Peyer's patch (tissue), 4 donors: ENCODE measurements around the gene PRXL2B. TPM values are rescaled to one million over a fixed set of nuclear protein-coding genes. Genes with fewer than 3 reads are reported as not detected.

ENCODE experiments used
- DNase-seq, 3 donors: peaks; one replicate each; pipeline ENCODE4 v3.0.0-alpha.2; 2017 to 2019
- H3K27ac ChIP-seq, 4 donors: fragments of 200-600 bp; sonication (generic); one replicate each; pipeline ENCODE4 v1.5.1; 2016 to 2019
- H3K27me3 ChIP-seq, 2 donors: fragments of 200-600 bp; sonication (generic); one replicate each; pipeline ENCODE4 v1.5.1; 2019
- H3K36me3 ChIP-seq, 3 donors: fragments of 200-600 bp; sonication (generic); one replicate each; pipeline ENCODE4 v1.5.1; 2016 to 2019
- H3K4me1 ChIP-seq, 4 donors: fragments of 200-600 bp; sonication (generic); one replicate each; pipeline ENCODE4 v1.5.1; 2016 to 2019
- H3K4me3 ChIP-seq, 4 donors: fragments of 200-600 bp; sonication (generic); 1 replicate in 3 of 4; 2 replicates in 1 of 4; pipeline ENCODE4 v1.5.1; 2016 to 2019; ENCODE audit warnings: mild to moderate bottlenecking in 1 of 4
- H3K9me3 ChIP-seq, 4 donors: fragments of 200-600 bp; sonication (generic); one replicate each; pipeline ENCODE4 v1.5.1; 2016 to 2019; ENCODE audit warnings: mild to moderate bottlenecking in 1 of 4
- POLR2A ChIP-seq, 2 donors: fragments of 450-650 bp; IDR thresholded peaks; one replicate each; pipeline ENCODE4 v1.5.1; 2017; ENCODE audit warnings: antibody characterized with exemption in 2 of 2, mild to moderate bottlenecking in 2 of 2, moderate library complexity in 2 of 2
- total RNA-seq, 4 donors: library from RNA; depleted of rRNA; stranded (reverse); fragments of >200 nt; gene quantifications; one replicate each; pipeline ENCODE4 v1.1.0, GENCODE V29; 2016
- TF ChIP-seq, protein P1 (sequence below), 6 experiments: fragments of 450-650 bp in 4 of 6; fragments of 200-600 bp in 2 of 6; sonication (generic) in 1 of 6; IDR thresholded peaks; one replicate each; pipeline ENCODE4 v1.5.1; 2017 to 2019; ENCODE audit warnings: antibody characterized with exemption in 6 of 6, mild to moderate bottlenecking in 3 of 6, moderate library complexity in 1 of 6

PRXL2B gene
- total RNA-seq, 4 donors from 2014 or later: 41.3 to 79.5 (median 59.0) TPM

DNA sequence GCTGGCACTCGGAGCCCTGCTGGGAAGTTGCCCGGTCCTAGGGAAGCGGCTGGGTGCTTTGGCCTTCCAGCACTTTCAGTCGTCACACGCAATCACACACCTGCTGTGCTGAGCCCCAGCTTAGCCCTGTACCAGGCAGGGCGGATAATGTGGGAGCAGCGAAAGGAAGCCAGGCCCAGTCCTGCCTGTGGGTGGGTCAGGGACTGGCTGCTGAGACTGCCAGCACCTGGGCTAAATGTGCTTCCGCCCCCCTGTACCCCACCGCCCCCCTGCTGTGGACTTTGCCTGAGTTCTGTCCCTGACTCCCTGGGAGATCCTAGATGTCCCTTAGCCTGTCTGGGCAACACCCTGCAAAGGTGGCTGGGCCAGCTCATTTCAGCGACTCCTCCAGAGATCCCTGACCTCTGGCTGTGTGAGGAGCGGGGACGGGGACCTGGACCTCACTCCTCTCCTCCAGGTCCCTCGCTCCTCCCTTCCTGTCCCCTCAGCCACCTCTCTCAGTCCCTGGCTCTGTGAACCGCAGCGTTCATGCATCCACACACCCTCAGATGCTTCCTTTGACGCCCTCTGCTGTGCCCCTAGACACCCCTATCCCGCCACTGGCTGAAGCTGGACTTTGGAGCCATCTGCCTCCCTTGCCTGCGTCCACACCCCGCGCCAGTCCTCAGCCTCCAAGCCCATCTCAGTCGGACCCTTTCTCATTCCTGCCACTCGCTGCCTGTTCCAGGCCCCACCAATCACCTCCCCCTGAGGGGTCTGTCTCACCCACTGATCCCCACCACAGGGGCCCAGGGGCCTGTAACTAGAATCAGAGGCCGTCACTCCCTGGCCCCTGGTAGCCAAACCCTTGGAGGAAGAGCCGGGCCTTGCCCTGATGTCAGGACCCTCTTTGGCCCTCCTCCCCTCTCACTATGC, 44.8 kb downstream of the PRXL2B start:
- H3K4me1 ChIP-seq: peaks cover 0 to 30% (median 2%) of the 10 kb centered on the region in 4 donors
- peak overlapping the region in 3 of 4 donors; percentile 23 to 85 (median 78) for H3K27ac ChIP-seq
- H3K27me3 ChIP-seq: peaks cover 0 to 24% of the 10 kb centered on the region in 2 donors
- H3K36me3 ChIP-seq: no peaks in the 10 kb centered on the region
- H3K4me3 ChIP-seq: peak overlapping the region in 2 of 4 donors; percentile 13 to 34
- peak in 2 of 3 donors; percentile 84 to 85 for DNase-seq
- H3K9me3 ChIP-seq: peaks cover 0 to under 1% (median 0%) of the 10 kb centered on the region in 4 donors
- TF ChIP-seq, protein P1, sequence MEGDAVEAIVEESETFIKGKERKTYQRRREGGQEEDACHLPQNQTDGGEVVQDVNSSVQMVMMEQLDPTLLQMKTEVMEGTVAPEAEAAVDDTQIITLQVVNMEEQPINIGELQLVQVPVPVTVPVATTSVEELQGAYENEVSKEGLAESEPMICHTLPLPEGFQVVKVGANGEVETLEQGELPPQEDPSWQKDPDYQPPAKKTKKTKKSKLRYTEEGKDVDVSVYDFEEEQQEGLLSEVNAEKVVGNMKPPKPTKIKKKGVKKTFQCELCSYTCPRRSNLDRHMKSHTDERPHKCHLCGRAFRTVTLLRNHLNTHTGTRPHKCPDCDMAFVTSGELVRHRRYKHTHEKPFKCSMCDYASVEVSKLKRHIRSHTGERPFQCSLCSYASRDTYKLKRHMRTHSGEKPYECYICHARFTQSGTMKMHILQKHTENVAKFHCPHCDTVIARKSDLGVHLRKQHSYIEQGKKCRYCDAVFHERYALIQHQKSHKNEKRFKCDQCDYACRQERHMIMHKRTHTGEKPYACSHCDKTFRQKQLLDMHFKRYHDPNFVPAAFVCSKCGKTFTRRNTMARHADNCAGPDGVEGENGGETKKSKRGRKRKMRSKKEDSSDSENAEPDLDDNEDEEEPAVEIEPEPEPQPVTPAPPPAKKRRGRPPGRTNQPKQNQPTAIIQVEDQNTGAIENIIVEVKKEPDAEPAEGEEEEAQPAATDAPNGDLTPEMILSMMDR (IDR thresholded peaks at IDR 0.05): peak in 1 of 6 experiments; percentile 26
- peak; percentile 17 to 46 for TF ChIP-seq POLR2A (IDR thresholded peaks at IDR 0.05)

DNA sequence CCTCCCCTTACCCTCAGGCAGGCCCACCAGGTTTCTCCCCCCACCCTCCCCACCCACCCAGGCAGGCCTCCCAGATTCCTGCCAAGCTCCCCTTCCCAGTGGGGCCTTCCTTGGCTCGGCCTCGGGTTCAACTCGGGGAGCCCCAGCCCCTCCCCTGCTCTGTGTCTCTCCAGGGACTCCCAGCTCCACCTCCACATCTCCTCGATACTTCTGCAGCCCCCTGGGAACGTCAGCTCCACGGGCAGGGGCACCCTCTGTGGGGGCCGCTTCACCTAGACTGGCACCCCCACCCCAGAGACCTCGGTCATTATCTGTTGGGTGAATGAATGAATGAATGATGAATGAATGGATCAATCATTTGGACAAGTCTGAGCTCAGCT, 45.5 kb downstream of the PRXL2B start:
- Histone ChIP-seq H3K36me3 (no peaks in the 10 kb centered on the region), H3K4me1 (peaks cover 0 to 30% (median 2%) of the 10 kb centered on the region in 4 donors), H3K27me3 (peaks cover 0 to 24% of the 10 kb centered on the region in 2 donors), H3K27ac (peak overlapping the region in 3 of 4 donors; percentile 23 to 85 (median 78)), H3K9me3 (peaks cover 0 to 7% (median 0%) of the 10 kb centered on the region in 4 donors), H3K4me3 (peak overlapping the region in 2 of 4 donors; percentile 13 to 34)
- TF ChIP-seq POLR2A (IDR thresholded peaks at IDR 0.05): no peak
- TF ChIP-seq, protein P1 (IDR thresholded peaks at IDR 0.05): no peak
- DNase-seq: no peak

DNA sequence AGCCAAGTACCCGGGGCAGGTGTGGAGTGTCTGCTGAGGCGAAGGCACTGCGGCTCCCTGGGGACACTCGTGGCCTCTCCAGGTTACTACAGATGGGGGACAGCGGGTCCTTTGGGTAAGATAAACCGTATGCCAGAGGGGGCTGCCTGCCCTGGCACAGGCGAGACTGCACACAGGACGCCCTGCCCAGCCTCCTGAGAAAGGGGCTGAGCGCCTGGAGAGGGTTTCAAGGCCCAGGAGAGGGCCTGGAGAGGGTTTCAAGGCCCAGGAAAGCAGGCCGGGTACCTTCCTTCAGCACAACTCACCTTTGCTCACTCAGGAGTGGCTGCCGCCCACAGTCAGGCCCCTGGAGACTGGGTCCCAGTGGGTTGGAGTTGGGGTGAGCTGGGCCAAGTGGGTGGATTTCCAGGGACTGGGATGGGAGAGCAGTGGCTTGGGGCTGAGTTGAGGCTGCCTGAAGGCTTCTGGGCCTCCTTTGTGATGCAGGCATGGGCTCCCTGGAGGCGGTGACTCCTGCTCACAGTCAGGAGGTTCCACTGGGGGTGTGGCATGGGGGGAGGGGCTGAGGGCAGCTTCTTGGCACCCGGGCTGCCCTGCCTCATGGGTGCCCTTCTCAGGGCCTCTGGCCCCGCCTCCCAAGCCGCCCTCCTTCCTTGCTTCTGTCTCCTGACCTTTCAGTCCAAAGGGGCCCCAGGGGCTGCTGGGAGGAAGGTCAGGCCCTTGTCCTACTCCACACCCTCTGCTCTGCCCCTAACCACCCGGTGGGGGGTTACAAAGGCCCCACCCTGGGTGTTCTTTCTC, 46.2 kb downstream of the PRXL2B start, which contains the start of gene MMEL1:
Gene MMEL1 (minus strand): TSS at position 456 of the 801 bp plus-strand sequence. CDS start 3,532 bp downstream, outside the sequence.
- Histone ChIP-seq H3K4me3 (peak within 1 kb of the TSS in 2 of 4 donors; percentile 28 to 34), H3K27me3 (peaks cover 0 to 18% of the 10 kb centered on the region in 2 donors)
- DNase-seq: peak in 2 of 3 donors; percentile 87 to 90

DNA sequence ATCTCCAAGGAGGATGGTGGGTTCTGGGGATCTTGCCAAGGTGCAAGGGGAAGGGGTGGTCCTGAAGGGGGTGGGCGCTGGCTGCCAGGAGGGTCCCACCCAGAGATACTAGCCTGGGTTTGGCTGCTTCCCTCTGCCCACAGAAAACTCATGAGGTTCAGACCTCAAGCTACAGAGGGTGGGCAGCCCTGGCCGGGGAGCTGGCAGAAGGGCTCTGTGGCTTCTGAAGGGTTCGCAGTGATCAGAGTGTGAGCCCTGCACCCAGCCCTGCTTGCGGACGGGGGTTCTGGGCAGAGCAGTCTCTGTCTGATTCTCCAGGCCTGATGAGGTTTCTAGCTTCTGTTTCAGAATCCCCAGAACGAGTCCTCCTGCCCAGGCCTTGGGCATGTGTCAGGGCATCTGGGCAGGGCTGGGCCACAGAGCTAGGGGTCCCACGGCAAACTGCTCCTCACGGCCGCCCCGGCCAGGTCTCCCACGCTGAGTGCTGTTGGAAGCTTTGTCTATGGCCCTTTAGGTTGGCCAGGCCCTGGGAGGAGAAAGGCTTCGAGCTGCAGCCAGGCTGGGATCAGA, 46.9 kb downstream of the PRXL2B start:
- Histone ChIP-seq H3K36me3 (no peaks in the 10 kb centered on the region), H3K4me3 (no peak overlapping the region), H3K27ac (peak overlapping the region in 2 of 4 donors; percentile 78 to 85), H3K27me3 (peaks cover 0 to 11% of the 10 kb centered on the region in 2 donors), H3K4me1 (peaks cover 0 to 24% (median 2%) of the 10 kb centered on the region in 4 donors), H3K9me3 (peaks cover 0 to 7% (median 0%) of the 10 kb centered on the region in 4 donors)
- DNase-seq: peak in 1 of 3 donors; percentile 36
- TF ChIP-seq POLR2A (IDR thresholded peaks at IDR 0.05): no peak
- TF ChIP-seq, protein P1 (IDR thresholded peaks at IDR 0.05): no peak

More for the DNA sequence above, 46.2 kb downstream of the PRXL2B start, which contains the start of gene MMEL1:
- no peaks in the 10 kb centered on the region for H3K36me3 ChIP-seq
- TF ChIP-seq, protein P1 (IDR thresholded peaks at IDR 0.05): peak in 1 of 6 experiments; percentile 4
- peak in 1 of 2 donors; percentile 36 for TF ChIP-seq POLR2A (IDR thresholded peaks at IDR 0.05)
- H3K27ac ChIP-seq: peak within 1 kb of the TSS in 3 of 4 donors; percentile 23 to 85 (median 78)
- H3K4me1 ChIP-seq: peaks cover 0 to 30% (median 2%) of the 10 kb centered on the region in 4 donors
- H3K9me3 ChIP-seq: peaks cover 0 to 7% (median 0%) of the 10 kb centered on the region in 4 donors
